IMR-90 (cell line): ENCODE results near the gene KLK14. TPM values are rescaled to one million over a fixed set of nuclear protein-coding genes. Genes with fewer than 3 reads are reported as not detected.

Experiments used
- ATAC-seq: fragments of 200-7000 bp; cut with Tn5 transposase; 2 replicates; pipeline ENCODE4 v1.9.1; 2020; ENCODE audit warnings: low read depth, mild to moderate bottlenecking, moderate library complexity
- BruUV-seq: library from RNA; stranded (reverse); fragments of 400-500 nt; replicated peaks from 2 replicates; lab custom pipeline; 2021; lab: Mats Ljungman, UMichigan
- CTCF ChIA-PET: fragments of 300-600 bp; formaldehyde crosslinking; extraction: SDS; loops from one replicate; lab custom pipeline; 2021; ENCODE audit warnings: antibody characterized with exemption; lab: Yijun Ruan, JAX
- POLR2A ChIA-PET: fragments of 300-600 bp; sonication (Branson Sonifier 250); formaldehyde crosslinking; loops from one replicate; lab custom pipeline; 2022; ENCODE audit warnings: antibody characterized with exemption; ENCODE audit not compliant: unreplicated experiment; lab: Charles Lee
- DNase-seq: peaks from one replicate; pipeline ENCODE4 v3.0.0; 2013
- H2AFZ ChIP-seq: replicated peaks from 2 replicates; pipeline ENCODE3; 2013; ENCODE audit warnings: low read length, mild to moderate bottlenecking; ENCODE audit not compliant: poor library complexity
- H2AK5ac ChIP-seq: 2 replicates; pipeline ENCODE4 v1.6.1; 2013; ENCODE audit warnings: low read depth, low read length, inconsistent platforms
- H2AK9ac ChIP-seq: replicated peaks from 2 replicates; pipeline ENCODE3; 2013; ENCODE audit warnings: mild to moderate bottlenecking, low read depth, low read length, moderate library complexity; ENCODE audit not compliant: poor library complexity
- H2BK120ac ChIP-seq: 2 replicates; pipeline ENCODE4 v1.6.1; 2013; ENCODE audit warnings: low read depth, low read length, inconsistent platforms
- H2BK15ac ChIP-seq: 3 replicates; pipeline ENCODE4 v1.6.1; 2013; ENCODE audit warnings: low read depth, low read length, inconsistent platforms
- H2BK20ac ChIP-seq: 2 replicates; pipeline ENCODE4 v1.6.1; 2013; ENCODE audit warnings: low read depth, mild to moderate bottlenecking, inconsistent platforms, low read length, moderate library complexity
- H2BK5ac ChIP-seq: 2 replicates; pipeline ENCODE4 v1.6.1; 2013; ENCODE audit warnings: mild to moderate bottlenecking, low read depth, low read length, inconsistent platforms; ENCODE audit not compliant: poor library complexity, severe bottlenecking
- H3K14ac ChIP-seq: replicated peaks from 2 replicates; pipeline ENCODE4 v1.6.1; 2013; ENCODE audit warnings: low read depth, low read length, inconsistent platforms
- H3K18ac ChIP-seq: 2 replicates; pipeline ENCODE4 v1.6.1; 2013; ENCODE audit warnings: low read depth, low read length, control low read depth
- H3K23ac ChIP-seq: 2 replicates; pipeline ENCODE4 v1.6.1; 2013; ENCODE audit warnings: low read depth, low read length, inconsistent platforms
- H3K27ac ChIP-seq: 2 replicates; pipeline ENCODE4 v1.5.1; 2013; ENCODE audit warnings: mild to moderate bottlenecking, control low read depth, low read length; ENCODE audit not compliant: insufficient read depth
- H3K27me3 ChIP-seq: 2 replicates; pipeline ENCODE4 v1.6.1; 2013; ENCODE audit warnings: low read length; ENCODE audit not compliant: control insufficient read depth, insufficient read depth
- H3K36me3 ChIP-seq: 2 replicates; pipeline ENCODE4 v1.6.1; 2013; ENCODE audit warnings: low read length, mixed read lengths; ENCODE audit not compliant: control insufficient read depth, insufficient read depth
- H3K4ac ChIP-seq: 2 replicates; pipeline ENCODE4 v1.6.1; 2013; ENCODE audit warnings: low read depth, low read length, inconsistent platforms
- H3K4me1 ChIP-seq: 2 replicates; pipeline ENCODE4 v1.6.1; 2013; ENCODE audit warnings: low read length, mixed read lengths; ENCODE audit not compliant: control insufficient read depth, insufficient read depth
- H3K4me2 ChIP-seq: 2 replicates; pipeline ENCODE4 v1.6.1; 2013; ENCODE audit warnings: low read depth, mild to moderate bottlenecking, control low read depth, low read length, moderate library complexity
- H3K4me3 ChIP-seq: 2 replicates; pipeline ENCODE4 v1.5.1; 2013; ENCODE audit warnings: low read depth, mild to moderate bottlenecking, control low read depth, low read length, moderate library complexity; ENCODE audit not compliant: insufficient read depth
- H3K56ac ChIP-seq: 2 replicates; pipeline ENCODE4 v1.6.1; 2013; ENCODE audit warnings: low read length, inconsistent platforms; ENCODE audit not compliant: insufficient read depth; ENCODE audit errors: extremely low read depth
- H3K79me1 ChIP-seq, 2 experiments: 2 replicates each; pipeline ENCODE4 v1.6.1; 2013; ENCODE audit warnings: low read length in 2 of 2, inconsistent platforms in 1 of 2, low read depth in 1 of 2
- H3K9ac ChIP-seq: 2 replicates; pipeline ENCODE4 v1.6.1; 2013; ENCODE audit warnings: low read depth, low read length, control low read depth
- H3K9me1 ChIP-seq: 2 replicates; pipeline ENCODE4 v1.6.1; 2013; ENCODE audit warnings: low read length, inconsistent platforms; ENCODE audit not compliant: insufficient read depth
- H3K9me3 ChIP-seq: 2 replicates; pipeline ENCODE4 v1.6.1; 2013; ENCODE audit warnings: low read length; ENCODE audit not compliant: control insufficient read depth, insufficient read depth
- H4K20me1 ChIP-seq: 2 replicates; pipeline ENCODE4 v1.6.1; 2013; ENCODE audit warnings: low read length, inconsistent platforms; ENCODE audit not compliant: insufficient read depth
- H4K5ac ChIP-seq: 2 replicates; pipeline ENCODE4 v1.6.1; 2013; ENCODE audit warnings: mild to moderate bottlenecking, low read depth, low read length, control low read depth
- H4K8ac ChIP-seq, 2 experiments: 2 replicates each; pipeline ENCODE4 v1.6.1; 2013; ENCODE audit warnings: low read depth in 2 of 2, low read length in 2 of 2, control low read depth in 1 of 2, inconsistent platforms in 1 of 2
- H4K91ac ChIP-seq: 2 replicates; pipeline ENCODE4 v1.6.1; 2013; ENCODE audit warnings: low read depth, low read length, inconsistent platforms; ENCODE audit not compliant: insufficient read depth
- FOS ChIP-seq: fragments of 150-350 bp; IDR thresholded peaks from 2 replicates; pipeline ENCODE4 v1.6.1; 2016; ENCODE audit warnings: low read depth, low read length
- MXI1 ChIP-seq: IDR thresholded peaks from 2 replicates; pipeline ENCODE4 v1.6.1; 2012; ENCODE audit warnings: low read depth, mild to moderate bottlenecking, low read length, moderate library complexity, borderline replicate concordance
- RAD21 ChIP-seq: IDR thresholded peaks from 2 replicates; pipeline ENCODE4 v1.6.1; 2012; ENCODE audit warnings: low read length, improper control_type of control experiment
- RCOR1 ChIP-seq: IDR thresholded peaks from 2 replicates; pipeline ENCODE4 v1.6.1; 2012; ENCODE audit warnings: mild to moderate bottlenecking, low read length, improper control_type of control experiment; ENCODE audit not compliant: insufficient replicate concordance
- RFX5 ChIP-seq: IDR thresholded peaks from 2 replicates; pipeline ENCODE4 v1.8.0; 2012; ENCODE audit warnings: low read depth, mild to moderate bottlenecking, low read length, moderate library complexity
- SMC3 ChIP-seq: fragments of 150-350 bp; IDR thresholded peaks from 2 replicates; pipeline ENCODE4 v1.6.1; 2016; ENCODE audit warnings: low read depth, mild to moderate bottlenecking, antibody characterized with exemption, low read length, moderate library complexity
- WGBS, 2 experiments: methylation state at CpG; one replicate each; pipeline versions ENCODE4 v1.1.5 to v1.1.7; 2013; ENCODE audit warnings: missing lambda C conversion rate in 2 of 2; ENCODE audit not compliant: insufficient read length in 1 of 2; ENCODE audit errors: extremely low coverage in 2 of 2; 5-methylcytosine and 5-hydroxymethylcytosine counted together
- dilution Hi-C: fragments of 300-500 bp; cut with HindIII; formaldehyde crosslinking; loops from one replicate; pipeline ENCODE4 v1.14.3; 2018; ENCODE audit warnings: low sequenced_read_pairs; ENCODE audit not compliant: unreplicated experiment
- in situ Hi-C: fragments of 300-500 bp; cut with MboI; formaldehyde crosslinking; loops from 3 replicates; pipeline ENCODE4 v1.14.3; 2019; ENCODE audit warnings: low sequenced_read_pairs, inconsistent platforms, mixed read lengths
- intact Hi-C: fragments of 100-400 bp; cut with micrococcal nuclease; formaldehyde crosslinking; loops from 2 replicates; pipeline ENCODE4 v1.10.0; 2022
- polyA plus RNA-seq, 3 experiments: library from polyadenylated mRNA; depleted of rRNA; stranded (reverse); fragments of >200 nt; gene quantifications; 2 replicates each; pipeline ENCODE4 v1.2.3, GENCODE V29; 2012; ENCODE audit warnings: low replicate concordance in 1 of 3
- total RNA-seq: library from RNA; depleted of rRNA; stranded (reverse); fragments of >200 nt; gene quantifications from 2 replicates; pipeline ENCODE4 v1.2.3, GENCODE V29; 2012
- TF ChIP-seq, protein P1 (sequence below): fragments of 150-350 bp; IDR thresholded peaks from 2 replicates; pipeline ENCODE4 v1.6.1; 2017; ENCODE audit warnings: mild to moderate bottlenecking, antibody characterized with exemption, low read length, low read depth

KLK14 gene
- total and polyA plus RNA-seq, 2 of the 4 experiments (the other 2 are of a cell fraction): not detected

DNA sequence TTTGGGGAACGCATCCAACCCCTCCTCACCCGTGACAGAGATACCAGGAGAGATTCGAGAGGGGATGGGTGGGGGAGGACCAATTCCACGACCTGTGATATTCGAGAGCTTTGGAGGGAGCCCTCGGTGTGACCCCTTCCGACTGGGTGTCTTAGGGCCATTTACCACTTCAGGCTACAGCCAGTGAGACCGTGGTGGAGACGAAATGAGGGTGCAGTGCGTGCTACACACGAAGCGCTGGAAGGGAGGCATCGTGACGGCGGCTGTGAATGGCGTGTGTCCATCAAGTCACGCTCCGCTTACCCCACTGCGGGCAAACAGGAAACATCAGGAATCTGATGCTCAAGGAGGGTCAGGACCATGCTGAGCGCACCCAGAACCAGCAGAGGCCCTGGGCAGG lies 15.1 kb upstream of the KLK14 start:
- intact Hi-C loops: loop anchor here (5.0 kb wide), 1 partner anchor 165 kb away; no protein-coding TSS in a partner anchor
- dilution Hi-C loops: no loop called here
- H4K5ac ChIP-seq: no peak overlapping the region
- H3K4ac ChIP-seq: no peak overlapping the region
- H3K9ac ChIP-seq: no peak overlapping the region
- H3K79me1 ChIP-seq: peaks cover 6 to 35% of the 10 kb centered on the region in 2 experiments; a peak in 3 of 4 replicates
- no peak overlapping the region for H2BK5ac ChIP-seq
- H4K8ac ChIP-seq: no peak overlapping the region
- no peak overlapping the region for H3K18ac ChIP-seq
- in situ Hi-C loops: no loop called here
- H2BK15ac ChIP-seq: no peak overlapping the region
- H2BK20ac ChIP-seq: no peak overlapping the region
- H4K20me1 ChIP-seq: peaks cover 25% of the 10 kb centered on the region
- peaks cover 19% of the 10 kb centered on the region for H3K36me3 ChIP-seq
- no peak overlapping the region for H3K4me3 ChIP-seq
- DNase-seq (no peak), ATAC-seq (no peak)
- H2AFZ ChIP-seq: no peak overlapping the region
- H2AK5ac ChIP-seq: no peak overlapping the region
- no peaks in the 10 kb centered on the region for H3K27me3 ChIP-seq
- H2AK9ac ChIP-seq: no peak overlapping the region
- H3K4me2 ChIP-seq: no peak overlapping the region
- H3K4me1 ChIP-seq: peaks cover 3% of the 10 kb centered on the region; the same call in 1 of the 2 replicates
- H3K9me3 ChIP-seq: no peaks in the 10 kb centered on the region
- no peak overlapping the region for H3K56ac ChIP-seq
- no peak overlapping the region for H4K91ac ChIP-seq
- no TSS peak for BruUV-seq
- CTCF ChIA-PET: no interaction called here
- H3K14ac ChIP-seq: no peak overlapping the region
- H2BK120ac ChIP-seq: no peak overlapping the region
- POLR2A ChIA-PET: no interaction called here
- H3K27ac ChIP-seq: no peak overlapping the region
- H3K9me1 ChIP-seq: no peaks in the 10 kb centered on the region; the same call in 1 of the 2 replicates
- no peak for TF ChIP-seq SMC3
- TF ChIP-seq RCOR1: no peak
- no peak for TF ChIP-seq RFX5
- TF ChIP-seq, protein P1, sequence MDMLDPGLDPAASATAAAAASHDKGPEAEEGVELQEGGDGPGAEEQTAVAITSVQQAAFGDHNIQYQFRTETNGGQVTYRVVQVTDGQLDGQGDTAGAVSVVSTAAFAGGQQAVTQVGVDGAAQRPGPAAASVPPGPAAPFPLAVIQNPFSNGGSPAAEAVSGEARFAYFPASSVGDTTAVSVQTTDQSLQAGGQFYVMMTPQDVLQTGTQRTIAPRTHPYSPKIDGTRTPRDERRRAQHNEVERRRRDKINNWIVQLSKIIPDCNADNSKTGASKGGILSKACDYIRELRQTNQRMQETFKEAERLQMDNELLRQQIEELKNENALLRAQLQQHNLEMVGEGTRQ: no peak
- no peak for TF ChIP-seq MXI1
- no peak for TF ChIP-seq FOS
- TF ChIP-seq RAD21: no peak
- WGBS, 2 experiments: 83% methylated on average over 16 of the region's 20 CpGs; no CpG with 5 or more reads in 1 of the 2 experiments
- no peak overlapping the region for H3K23ac ChIP-seq
